GM12875 (cell line): ENCODE measurements around the gene CBX5.

Experiments used
- H3K4me3 ChIP-seq: one replicate; pipeline ENCODE4 v1.5.1; 2011; ENCODE audit warnings: low read depth, low read length, control low read depth
- CTCF ChIP-seq: IDR thresholded peaks from 2 replicates; pipeline ENCODE4 v1.5.1; 2011; ENCODE audit warnings: low read depth, mild to moderate bottlenecking, control low read depth, inconsistent platforms, low read length, moderate library complexity, borderline replicate concordance; ENCODE audit not compliant: insufficient read depth

The CBX5 gene

GRCh38 chr12:54299515-54300224, 19.7 kb upstream of the CBX5 start:
- TF ChIP-seq CTCF: no peak
- no peak overlapping the region for H3K4me3 ChIP-seq

- H3K4me3 ChIP-seq: no peak overlapping the region
- no peak for TF ChIP-seq CTCF
Measured at GRCh38 chr12:54298904-54299303, 19.0 kb upstream of the CBX5 start.

GRCh38 chr12:54296393-54297099, 16.6 kb upstream of the CBX5 start:
- no peak overlapping the region for H3K4me3 ChIP-seq
- no peak for TF ChIP-seq CTCF

- TF ChIP-seq CTCF: no peak
- no peak overlapping the region for H3K4me3 ChIP-seq
Measured at GRCh38 chr12:54294953-54295566, 15.1 kb upstream of the CBX5 start.

GRCh38 chr12:54294152-54294952, 14.4 kb upstream of the CBX5 start:
- H3K4me3 ChIP-seq: no peak overlapping the region
- peak; percentile 90 for TF ChIP-seq CTCF

GRCh38 chr12:54292931-54293241, 13.0 kb upstream of the CBX5 start:
- no peak for TF ChIP-seq CTCF
- H3K4me3 ChIP-seq: no peak overlapping the region
